OCI-LY7 (cell line): ENCODE results near the gene CLCN4.

Experiments used
- CTCF ChIP-seq: fragments of 200-600 bp; sonication (generic); conservative IDR thresholded peaks from 2 replicates; pipeline ENCODE4 v1.5.1; 2014; ENCODE audit warnings: mild to moderate bottlenecking, antibody characterized with exemption, low read length, moderate library complexity, mixed read lengths
- EZH2phosphoT487 ChIP-seq: fragments of 200-600 bp; sonication (generic); IDR thresholded peaks from 2 replicates; pipeline ENCODE4 v1.6.1; 2018; ENCODE audit warnings: low read depth, borderline replicate concordance, mild to moderate bottlenecking, mixed run types, antibody characterized with exemption, low read length, moderate library complexity, mixed read lengths

GRCh38 chrX:10187421-10187820 is 30.6 kb downstream of the CLCN4 start:
- TF ChIP-seq CTCF, result no peak
- TF ChIP-seq EZH2phosphoT487, result no peak
